BLaER1 (cell line): ENCODE measurements around the gene ATG7.
"Not testable (repeated sequence)": the region's sequence is repeated elsewhere in the genome, so short reads cannot be mapped to it uniquely, and the experiment has no call there.

Source experiments
- H3K27ac ChIP-seq: shearing (Covaris generic); formaldehyde crosslinking; 2 replicates; pipeline ENCODE4 v1.8.1; 2022
- H3K27me3 ChIP-seq: shearing (Covaris generic); formaldehyde crosslinking; 2 replicates; pipeline ENCODE4 v1.8.1; 2022
- H3K36me3 ChIP-seq: shearing (Covaris generic); formaldehyde crosslinking; 2 replicates; pipeline ENCODE4 v1.8.1; 2022
- H3K4me1 ChIP-seq: shearing (Covaris generic); formaldehyde crosslinking; 2 replicates; pipeline ENCODE4 v1.8.1; 2022
- H3K4me2 ChIP-seq: shearing (Covaris generic); formaldehyde crosslinking; 2 replicates; pipeline ENCODE4 v1.8.1; 2022
- H3K4me3 ChIP-seq: shearing (Covaris generic); formaldehyde crosslinking; 2 replicates; pipeline ENCODE4 v1.8.1; 2022
- H3K9ac ChIP-seq: shearing (Covaris generic); formaldehyde crosslinking; 2 replicates; pipeline ENCODE4 v1.8.1; 2022
- H3K9me3 ChIP-seq: shearing (Covaris generic); formaldehyde crosslinking; 2 replicates; pipeline ENCODE4 v1.8.1; 2022
- H4K20me1 ChIP-seq: shearing (Covaris generic); formaldehyde crosslinking; 2 replicates; pipeline ENCODE4 v1.8.1; 2022
- Cebpa-rat ChIP-seq: shearing (Covaris generic); IDR thresholded peaks from 2 replicates; pipeline ENCODE4 v1.8.1; 2022

Gene ATG7

GRCh38 chr3:11584570-11584969 is 312.4 kb downstream of the ATG7 start:
- no peaks in the 10 kb centered on the region for H3K27me3 ChIP-seq
- H3K4me1 ChIP-seq = peaks cover 46% of the 10 kb centered on the region
- H3K4me3 ChIP-seq = no peak overlapping the region
- no peak for TF ChIP-seq Cebpa-rat
- H3K9me3 ChIP-seq = no peaks in the 10 kb centered on the region
- H3K4me2 ChIP-seq = peak overlapping the region; percentile 89; the same call in 1 of the 2 replicates
- H3K36me3 ChIP-seq = peaks cover 61% of the 10 kb centered on the region
- no peak overlapping the region for H3K27ac ChIP-seq
- no peak overlapping the region for H3K9ac ChIP-seq
- peaks cover 100% of the 10 kb centered on the region for H4K20me1 ChIP-seq

- Histone ChIP-seq H3K36me3 (peaks cover 72% of the 10 kb centered on the region), H4K20me1 (peaks cover 100% of the 10 kb centered on the region), H3K4me2 (no peak overlapping the region), H3K27ac (no peak overlapping the region), H3K4me3 (no peak overlapping the region), H3K9ac (no peak overlapping the region), H3K4me1 (peaks cover 38% of the 10 kb centered on the region), H3K27me3 (no peaks in the 10 kb centered on the region), H3K9me3 (no peaks in the 10 kb centered on the region)
- no peak for TF ChIP-seq Cebpa-rat
These were observed 315.6 kb downstream of the ATG7 start for GRCh38 chr3:11587766-11588165.

- Histone ChIP-seq H3K9me3 (no peaks in the 10 kb centered on the region), H3K9ac (no peak overlapping the region), H3K36me3 (peaks cover 77% of the 10 kb centered on the region), H4K20me1 (peaks cover 100% of the 10 kb centered on the region), H3K27ac (no peak overlapping the region), H3K4me2 (no peak overlapping the region), H3K4me3 (no peak overlapping the region), H3K27me3 (no peaks in the 10 kb centered on the region), H3K4me1 (peaks cover 38% of the 10 kb centered on the region)
- TF ChIP-seq Cebpa-rat = no peak
These were observed 316.1 kb downstream of the ATG7 start for GRCh38 chr3:11588338-11588737.

- Histone ChIP-seq H3K27ac (no peak overlapping the region), H3K27me3 (no peaks in the 10 kb centered on the region), H3K4me1 (peaks cover 38% of the 10 kb centered on the region), H3K36me3 (peaks cover 81% of the 10 kb centered on the region), H3K4me2 (no peak overlapping the region), H3K9me3 (no peaks in the 10 kb centered on the region), H3K9ac (no peak overlapping the region), H3K4me3 (no peak overlapping the region), H4K20me1 (peaks cover 100% of the 10 kb centered on the region)
- no peak for TF ChIP-seq Cebpa-rat
These were observed 316.6 kb downstream of the ATG7 start for GRCh38 chr3:11588755-11589154.

DNA sequence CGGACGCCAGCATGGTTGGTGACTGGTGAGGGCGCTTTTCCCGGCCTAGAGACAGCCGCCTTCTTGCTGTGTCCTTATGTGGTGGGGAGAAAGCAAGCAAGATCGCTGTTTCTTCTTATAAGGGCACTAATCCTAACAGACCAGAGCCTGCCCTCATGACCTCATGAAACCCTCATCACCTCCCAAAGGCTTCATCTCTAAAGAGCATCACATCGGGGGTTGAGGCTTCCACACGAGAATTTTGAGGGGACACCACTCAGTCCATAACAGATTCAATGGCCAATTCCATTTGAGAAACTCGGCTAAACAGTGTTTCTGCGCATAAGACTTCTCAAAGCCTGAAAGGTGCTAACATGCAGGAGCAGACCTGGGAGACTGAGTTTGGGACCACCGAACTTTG is 317.5 kb downstream of the ATG7 start:
- H3K9me3 ChIP-seq = no peaks in the 10 kb centered on the region
- H3K4me1 ChIP-seq = peaks cover 38% of the 10 kb centered on the region
- no peak overlapping the region for H3K27ac ChIP-seq
- no peak overlapping the region for H3K4me3 ChIP-seq
- H3K36me3 ChIP-seq = peaks cover 91% of the 10 kb centered on the region
- no peak overlapping the region for H3K4me2 ChIP-seq
- H3K27me3 ChIP-seq = no peaks in the 10 kb centered on the region
- H3K9ac ChIP-seq = no peak overlapping the region
- no peak for TF ChIP-seq Cebpa-rat
- peaks cover 100% of the 10 kb centered on the region for H4K20me1 ChIP-seq

DNA sequence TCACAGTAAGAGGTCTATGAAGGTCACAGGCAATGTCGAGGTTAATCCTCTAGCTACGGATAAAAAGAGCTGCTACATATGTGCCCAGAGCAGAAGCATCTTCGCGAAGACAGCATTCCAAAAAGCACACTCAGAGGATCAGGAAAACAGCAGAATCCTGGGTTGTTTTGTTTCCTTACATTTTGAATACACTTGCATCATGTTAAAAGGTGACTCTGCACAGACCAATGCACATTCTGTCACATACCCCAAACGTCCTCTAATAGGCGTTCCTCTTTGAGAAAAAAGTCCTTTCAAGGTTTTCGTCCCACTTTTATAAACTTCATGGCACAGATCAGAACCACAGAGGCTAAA is 318.8 kb downstream of the ATG7 start:
- no peaks in the 10 kb centered on the region for H3K27me3 ChIP-seq
- no peak for TF ChIP-seq Cebpa-rat
- no peak overlapping the region for H3K4me3 ChIP-seq
- peaks cover 28% of the 10 kb centered on the region for H3K4me1 ChIP-seq
- H3K36me3 ChIP-seq = peaks cover 91% of the 10 kb centered on the region
- peaks cover 94% of the 10 kb centered on the region for H4K20me1 ChIP-seq
- peaks cover 2% of the 10 kb centered on the region; the same call in 1 of the 2 replicates for H3K9me3 ChIP-seq
- no peak overlapping the region for H3K4me2 ChIP-seq
- H3K9ac ChIP-seq = no peak overlapping the region
- no peak overlapping the region for H3K27ac ChIP-seq

- peak overlapping the region; percentile 34; the same call in 1 of the 2 replicates for H3K4me2 ChIP-seq
- H3K9ac ChIP-seq = no peak overlapping the region; the same call in 1 of the 2 replicates
- H3K9me3 ChIP-seq = peaks cover 7% of the 10 kb centered on the region; the same call in 1 of the 2 replicates
- H3K36me3 ChIP-seq = peaks cover 91% of the 10 kb centered on the region
- peaks cover 28% of the 10 kb centered on the region for H3K4me1 ChIP-seq
- H4K20me1 ChIP-seq = peaks cover 94% of the 10 kb centered on the region
- TF ChIP-seq Cebpa-rat = no peak
- no peaks in the 10 kb centered on the region for H3K27me3 ChIP-seq
- H3K27ac ChIP-seq = 0 out of 2 replicates have a peak overlapping the region, but pooled peaks have one; percentile 57
- H3K4me3 ChIP-seq = no peak overlapping the region
These were observed 319.4 kb downstream of the ATG7 start for GRCh38 chr3:11591391-11592282.

DNA sequence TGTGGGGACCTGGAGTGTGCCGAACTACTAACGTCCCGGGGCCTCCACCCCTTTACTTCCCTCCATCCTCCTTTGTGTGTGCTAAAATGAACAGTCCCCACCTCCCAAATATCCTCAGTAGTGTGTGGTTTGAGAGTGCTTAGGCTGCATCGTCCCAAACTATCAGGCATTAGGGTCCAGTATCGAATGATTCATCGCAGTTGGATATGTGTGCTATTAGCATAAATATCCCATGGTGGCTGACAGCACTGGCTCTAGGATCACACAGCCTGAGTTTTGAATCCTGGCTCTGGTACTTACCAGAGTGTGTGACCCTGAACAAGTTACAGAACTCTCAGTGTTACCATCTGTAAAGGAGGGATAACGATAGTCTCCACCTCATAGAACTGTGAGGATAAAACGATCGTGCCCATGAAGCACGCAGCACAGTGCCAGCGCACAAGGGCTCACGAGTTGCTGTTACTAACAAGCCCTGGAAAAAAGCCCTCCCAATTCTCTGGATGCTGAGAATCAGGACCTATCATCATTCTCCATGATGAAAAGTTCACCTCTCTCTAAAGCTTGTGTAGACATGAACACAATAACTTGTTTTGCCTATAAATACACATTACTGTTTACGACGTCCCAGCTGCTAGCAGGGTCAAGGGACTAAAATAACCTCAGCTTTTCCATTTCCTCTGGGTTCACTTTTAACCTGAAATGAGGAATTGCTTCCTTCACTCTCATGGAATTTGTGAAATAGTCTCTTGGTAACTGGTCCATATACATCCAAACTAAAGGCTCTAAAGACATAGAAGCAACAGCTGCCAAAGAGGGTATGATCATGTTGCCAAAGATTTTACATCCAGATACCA is 320.5 kb downstream of the ATG7 start:
- Histone ChIP-seq H3K9me3 (peaks cover 17% of the 10 kb centered on the region), H3K36me3 (peaks cover 91% of the 10 kb centered on the region), H3K4me2 (peak overlapping the region; percentile 34), H3K27ac (peak overlapping the region; percentile 57; the same call in 1 of the 2 replicates), H3K4me1 (peaks cover 28% of the 10 kb centered on the region), H3K4me3 (no peak overlapping the region), H4K20me1 (peaks cover 94% of the 10 kb centered on the region), H3K9ac (peak overlapping the region; percentile 28; the same call in 1 of the 2 replicates), H3K27me3 (no peaks in the 10 kb centered on the region)
- no peak for TF ChIP-seq Cebpa-rat

DNA sequence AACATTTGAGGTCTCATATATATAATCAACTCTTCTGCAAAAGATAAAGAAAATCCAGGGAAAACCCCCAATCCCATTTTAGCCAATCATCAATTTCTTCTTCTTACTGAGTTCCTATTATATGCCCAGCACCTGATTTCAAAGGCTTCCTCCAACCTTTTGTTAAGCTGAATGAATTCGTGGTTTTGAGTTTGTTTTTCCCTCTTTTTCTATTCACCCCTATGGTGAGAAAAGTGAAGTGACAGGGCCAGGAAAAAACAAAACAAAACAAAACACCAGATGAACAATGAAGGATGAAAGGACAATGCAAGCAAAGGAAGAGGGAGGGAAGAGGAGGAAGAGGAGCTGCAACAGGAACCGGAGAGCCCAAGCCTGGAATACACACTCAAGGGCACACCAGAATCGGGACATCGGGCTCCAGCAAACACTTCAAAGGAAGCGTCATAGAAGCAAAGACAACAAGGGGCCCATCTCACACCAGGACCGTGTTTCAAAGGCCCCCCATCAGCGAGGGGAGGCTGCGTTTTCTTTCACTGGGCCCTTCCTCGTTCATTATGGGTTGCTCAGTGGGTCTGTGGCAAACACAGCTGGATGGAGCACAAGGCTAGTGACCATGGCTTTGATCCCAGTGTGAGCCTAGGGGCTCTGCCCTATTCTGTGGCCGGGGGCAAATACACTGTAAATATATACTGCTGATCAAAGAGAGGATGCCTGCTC is 321.3 kb downstream of the ATG7 start:
- H3K4me1 ChIP-seq = peaks cover 28% of the 10 kb centered on the region
- H3K27me3 ChIP-seq = no peaks in the 10 kb centered on the region
- no peak for TF ChIP-seq Cebpa-rat
- H3K9ac ChIP-seq = no peak overlapping the region
- no peak overlapping the region for H3K4me3 ChIP-seq
- peak overlapping the region; percentile 34; the same call in 1 of the 2 replicates for H3K4me2 ChIP-seq
- H3K36me3 ChIP-seq = peaks cover 91% of the 10 kb centered on the region
- peaks cover 25% of the 10 kb centered on the region for H3K9me3 ChIP-seq
- no peak overlapping the region for H3K27ac ChIP-seq
- H4K20me1 ChIP-seq = peaks cover 94% of the 10 kb centered on the region

- H3K27me3 ChIP-seq, H3K4me2 ChIP-seq, H3K4me3 ChIP-seq, H3K27ac ChIP-seq, H3K9ac ChIP-seq: not testable (repeated sequence)
- Histone ChIP-seq H3K9me3 (peaks cover 38% of the 10 kb centered on the region), H4K20me1 (peaks cover 91% of the 10 kb centered on the region), H3K36me3 (peaks cover 91% of the 10 kb centered on the region), H3K4me1 (peaks cover 28% of the 10 kb centered on the region)
These were observed 322.8 kb downstream of the ATG7 start for GRCh38 chr3:11595024-11595423.
